ENCODE results near the gene KDM1B. TPM values are rescaled to one million over a fixed set of nuclear protein-coding genes. Genes with fewer than 3 reads are reported as not detected.
"Not testable (repeated sequence)": the region's sequence is repeated elsewhere in the genome, so short reads cannot be mapped to it uniquely, and the experiment has no call there.

The KDM1B gene
- total RNA-seq, 1 donor from 2014 or later, result 9.9 TPM

- DNase-seq (ENCODE audit: low spot score); intact Hi-C loops (cut with micrococcal nuclease); H3K4me3 Mint-ChIP-seq (ENCODE audit: low read depth); H3K9me3 Mint-ChIP-seq; H3K36me3 Mint-ChIP-seq (ENCODE audit: low read depth); H3K27me3 Mint-ChIP-seq (ENCODE audit: low read depth); H3K27ac Mint-ChIP-seq: not testable (repeated sequence)
- H3K4me1 Mint-ChIP-seq (ENCODE audit: low read depth), result peaks cover 14% of the 10 kb centered on the region
Observed at GRCh38 chr6:18208778-18209177, 53.6 kb downstream of the KDM1B start.

- Mint-ChIP-seq H3K36me3 (ENCODE audit: low read depth) (peaks cover 11% of the 10 kb centered on the region), H3K4me3 (ENCODE audit: low read depth) (no peak overlapping the region), H3K4me1 (ENCODE audit: low read depth) (peaks cover 20% of the 10 kb centered on the region), H3K27ac (no peak overlapping the region), H3K27me3 (ENCODE audit: low read depth) (no peaks in the 10 kb centered on the region), H3K9me3 (no peaks in the 10 kb centered on the region)
- intact Hi-C loops (cut with micrococcal nuclease), result loop anchor here (10.0 kb wide), 1 partner anchor 55 kb away; the partner anchor contains the start of genes KDM1B and TPMT
- no peak for DNase-seq (ENCODE audit: low spot score)
Observed at GRCh38 chr6:18209539-18210197, 54.4 kb downstream of the KDM1B start.

GRCh38 chr6:18210707-18211106 is 55.5 kb downstream of the KDM1B start:
- Mint-ChIP-seq H3K4me1 (ENCODE audit: low read depth) (peaks cover 20% of the 10 kb centered on the region), H3K27me3 (ENCODE audit: low read depth) (no peaks in the 10 kb centered on the region), H3K9me3 (no peaks in the 10 kb centered on the region), H3K27ac (no peak overlapping the region), H3K4me3 (ENCODE audit: low read depth) (no peak overlapping the region), H3K36me3 (ENCODE audit: low read depth) (peaks cover 11% of the 10 kb centered on the region)
- DNase-seq (ENCODE audit: low spot score), result no peak
- intact Hi-C loops (cut with micrococcal nuclease), result loop anchor here (10.0 kb wide), 1 partner anchor 56 kb away; the partner anchor contains the start of genes KDM1B and TPMT

GRCh38 chr6:18211338-18211737 is 56.1 kb downstream of the KDM1B start:
- intact Hi-C loops (cut with micrococcal nuclease), result loop anchor here (10.0 kb wide), 1 partner anchor 57 kb away; the partner anchor contains the start of genes KDM1B and TPMT
- Mint-ChIP-seq H3K4me3 (ENCODE audit: low read depth) (no peak overlapping the region), H3K27me3 (ENCODE audit: low read depth) (no peaks in the 10 kb centered on the region), H3K36me3 (ENCODE audit: low read depth) (peaks cover 14% of the 10 kb centered on the region), H3K9me3 (no peaks in the 10 kb centered on the region), H3K27ac (peak overlapping the region; percentile 2), H3K4me1 (ENCODE audit: low read depth) (peaks cover 20% of the 10 kb centered on the region)
- DNase-seq (ENCODE audit: low spot score), result peak; percentile 11

- intact Hi-C loops (cut with micrococcal nuclease), result loop anchor here (10.0 kb wide), 1 partner anchor 57 kb away; the partner anchor contains the start of genes KDM1B and TPMT
- Mint-ChIP-seq H3K27ac (no peak overlapping the region), H3K4me1 (ENCODE audit: low read depth) (peaks cover 22% of the 10 kb centered on the region), H3K9me3 (no peaks in the 10 kb centered on the region), H3K27me3 (ENCODE audit: low read depth) (no peaks in the 10 kb centered on the region), H3K36me3 (ENCODE audit: low read depth) (peaks cover 21% of the 10 kb centered on the region), H3K4me3 (ENCODE audit: low read depth) (no peak overlapping the region)
- DNase-seq (ENCODE audit: low spot score), result no peak
Observed at GRCh38 chr6:18212231-18212630, 57.0 kb downstream of the KDM1B start.

GRCh38 chr6:18213439-18213838 is 58.2 kb downstream of the KDM1B start:
- H3K27me3 Mint-ChIP-seq (ENCODE audit: low read depth), result no peaks in the 10 kb centered on the region
- H3K36me3 Mint-ChIP-seq (ENCODE audit: low read depth), result peaks cover 22% of the 10 kb centered on the region
- no peak overlapping the region for H3K4me3 Mint-ChIP-seq (ENCODE audit: low read depth)
- intact Hi-C loops (cut with micrococcal nuclease), result loop anchor here (10.0 kb wide), 1 partner anchor 59 kb away; the partner anchor contains the start of genes KDM1B and TPMT
- H3K27ac Mint-ChIP-seq, result no peak overlapping the region
- no peaks in the 10 kb centered on the region for H3K9me3 Mint-ChIP-seq
- no peak for DNase-seq (ENCODE audit: low spot score)
- H3K4me1 Mint-ChIP-seq (ENCODE audit: low read depth), result peaks cover 22% of the 10 kb centered on the region

GRCh38 chr6:18214003-18214402 is 58.8 kb downstream of the KDM1B start:
- H3K27ac Mint-ChIP-seq, result peak overlapping the region; percentile 17
- no peak overlapping the region for H3K4me3 Mint-ChIP-seq (ENCODE audit: low read depth)
- intact Hi-C loops (cut with micrococcal nuclease), result loop anchor here (10.0 kb wide), 1 partner anchor 59 kb away; the partner anchor contains the start of genes KDM1B and TPMT
- no peak for DNase-seq (ENCODE audit: low spot score)
- peaks cover 22% of the 10 kb centered on the region for H3K4me1 Mint-ChIP-seq (ENCODE audit: low read depth)
- no peaks in the 10 kb centered on the region for H3K9me3 Mint-ChIP-seq
- no peaks in the 10 kb centered on the region for H3K27me3 Mint-ChIP-seq (ENCODE audit: low read depth)
- peaks cover 25% of the 10 kb centered on the region for H3K36me3 Mint-ChIP-seq (ENCODE audit: low read depth)

GRCh38 chr6:18215436-18215835 is 60.2 kb downstream of the KDM1B start:
- Mint-ChIP-seq H3K27me3 (ENCODE audit: low read depth) (no peaks in the 10 kb centered on the region), H3K36me3 (ENCODE audit: low read depth) (peaks cover 28% of the 10 kb centered on the region), H3K9me3 (no peaks in the 10 kb centered on the region), H3K27ac (no peak overlapping the region), H3K4me3 (ENCODE audit: low read depth) (no peak overlapping the region), H3K4me1 (ENCODE audit: low read depth) (peaks cover 22% of the 10 kb centered on the region)
- DNase-seq (ENCODE audit: low spot score), result no peak
- intact Hi-C loops (cut with micrococcal nuclease), result loop anchor here (10.0 kb wide), 1 partner anchor 61 kb away; the partner anchor contains the start of genes KDM1B and TPMT

GRCh38 chr6:18216411-18216810 is 61.2 kb downstream of the KDM1B start:
- Mint-ChIP-seq H3K36me3 (ENCODE audit: low read depth) (peaks cover 32% of the 10 kb centered on the region), H3K4me1 (ENCODE audit: low read depth) (peaks cover 18% of the 10 kb centered on the region), H3K9me3 (no peaks in the 10 kb centered on the region), H3K4me3 (ENCODE audit: low read depth) (no peak overlapping the region), H3K27ac (no peak overlapping the region), H3K27me3 (ENCODE audit: low read depth) (no peaks in the 10 kb centered on the region)
- no peak for DNase-seq (ENCODE audit: low spot score)
- intact Hi-C loops (cut with micrococcal nuclease), result loop anchor here (10.0 kb wide), 1 partner anchor 62 kb away; the partner anchor contains the start of genes KDM1B and TPMT

- intact Hi-C loops (cut with micrococcal nuclease), result loop anchor here (10.0 kb wide), 1 partner anchor 63 kb away; the partner anchor contains the start of genes KDM1B and TPMT
- H3K27me3 Mint-ChIP-seq (ENCODE audit: low read depth), result no peaks in the 10 kb centered on the region
- no peak overlapping the region for H3K27ac Mint-ChIP-seq
- H3K9me3 Mint-ChIP-seq, result no peaks in the 10 kb centered on the region
- no peak for DNase-seq (ENCODE audit: low spot score)
- H3K36me3 Mint-ChIP-seq (ENCODE audit: low read depth), result peaks cover 36% of the 10 kb centered on the region
- no peak overlapping the region for H3K4me3 Mint-ChIP-seq (ENCODE audit: low read depth)
- peaks cover 9% of the 10 kb centered on the region for H3K4me1 Mint-ChIP-seq (ENCODE audit: low read depth)
Observed at GRCh38 chr6:18218233-18218632, 63.0 kb downstream of the KDM1B start.

- intact Hi-C loops (cut with micrococcal nuclease), result loop anchor here (10.0 kb wide), 1 partner anchor 65 kb away; the partner anchor contains the start of genes KDM1B and TPMT
- no peaks in the 10 kb centered on the region for H3K9me3 Mint-ChIP-seq
Observed at GRCh38 chr6:18219591-18219990, 64.4 kb downstream of the KDM1B start.

GRCh38 chr6:18221288-18221615 is 66.0 kb downstream of the KDM1B start:
- Mint-ChIP-seq H3K4me1 (ENCODE audit: low read depth) (peaks cover 4% of the 10 kb centered on the region), H3K36me3 (ENCODE audit: low read depth) (peaks cover 47% of the 10 kb centered on the region), H3K9me3 (no peaks in the 10 kb centered on the region), H3K27me3 (ENCODE audit: low read depth) (no peaks in the 10 kb centered on the region), H3K4me3 (ENCODE audit: low read depth) (no peak overlapping the region), H3K27ac (no peak overlapping the region)
- no peak for DNase-seq (ENCODE audit: low spot score)
- intact Hi-C loops (cut with micrococcal nuclease), result no loop called here

More at GRCh38 chr6:18219591-18219990, 64.4 kb downstream of the KDM1B start:
- Mint-ChIP-seq H3K36me3 (ENCODE audit: low read depth) (peaks cover 40% of the 10 kb centered on the region), H3K4me3 (ENCODE audit: low read depth) (no peak overlapping the region), H3K27ac (no peak overlapping the region), H3K4me1 (ENCODE audit: low read depth) (peaks cover 2% of the 10 kb centered on the region), H3K27me3 (ENCODE audit: low read depth) (no peaks in the 10 kb centered on the region)
- no peak for DNase-seq (ENCODE audit: low spot score)

- H3K27ac Mint-ChIP-seq, result not testable (repeated sequence)
- Mint-ChIP-seq H3K36me3 (ENCODE audit: low read depth) (peaks cover 77% of the 10 kb centered on the region), H3K9me3 (peaks cover 19% of the 10 kb centered on the region)
Observed at GRCh38 chr6:18226451-18227105, 71.4 kb downstream of the KDM1B start.

More at GRCh38 chr6:18226451-18227105, 71.4 kb downstream of the KDM1B start:
- DNase-seq (ENCODE audit: low spot score); H3K4me3 Mint-ChIP-seq (ENCODE audit: low read depth); H3K4me1 Mint-ChIP-seq (ENCODE audit: low read depth); intact Hi-C loops (cut with micrococcal nuclease); H3K27me3 Mint-ChIP-seq (ENCODE audit: low read depth): not testable (repeated sequence)

All from activated T-helper 2 cell treated with anti-CD3 and anti-CD28 coated beads, Interferon-gamma antibody, Interleukin-2, Interleukin-4, amounts not matched to agents 10 μg/mL and 5 μg/mL and 100 μg/mL, durations not matched to agents 14 hours and 24 hours and 36 hours (primary cell).